ENCODE data around the gene HAUS3.
"Not testable (repeated sequence)": the region's sequence is repeated elsewhere in the genome, so short reads cannot be mapped to it uniquely, and the experiment has no call there.

Gene HAUS3

DNA sequence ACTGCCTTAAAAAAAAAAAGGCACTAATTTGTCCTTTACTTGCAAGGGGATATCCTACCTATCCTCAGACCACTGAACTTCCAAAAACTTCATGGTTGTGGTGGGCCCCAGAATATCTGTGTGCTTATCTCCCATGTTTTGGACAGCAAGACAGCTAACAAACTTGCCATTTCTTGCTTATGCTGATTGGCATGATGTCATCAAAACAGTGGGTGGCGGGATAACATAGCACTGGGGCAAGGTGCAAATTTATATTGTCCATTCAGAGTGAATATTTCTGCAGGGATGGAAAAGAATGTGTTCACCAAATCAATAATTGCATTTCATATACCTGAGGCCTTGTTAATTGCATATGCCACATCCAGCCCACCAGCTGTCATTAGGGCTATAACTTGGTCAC, 23.5 kb downstream of the HAUS3 start:
- peak in 1 of 2 donors; percentile 10 for DNase-seq

DNA sequence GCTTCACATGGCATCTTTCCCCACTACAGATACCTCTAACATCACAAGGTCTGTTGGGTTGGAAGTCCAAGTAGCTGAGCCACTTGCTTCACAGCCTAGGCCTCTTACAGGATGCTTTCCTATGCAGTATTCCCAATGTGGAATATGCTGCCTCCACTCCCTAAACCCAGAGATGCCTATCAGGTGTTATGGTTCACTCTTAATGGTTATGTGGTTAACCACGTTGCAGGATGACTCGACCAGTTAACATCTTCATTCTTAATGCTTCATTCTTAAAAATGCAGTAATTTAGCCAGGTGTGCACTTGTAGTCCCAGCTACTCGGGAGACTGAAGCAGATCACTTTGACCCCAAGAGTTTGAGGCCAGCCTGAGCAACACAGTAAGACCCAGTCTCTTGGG, 24.2 kb downstream of the HAUS3 start:
- DNase-seq, result no peak

DNA sequence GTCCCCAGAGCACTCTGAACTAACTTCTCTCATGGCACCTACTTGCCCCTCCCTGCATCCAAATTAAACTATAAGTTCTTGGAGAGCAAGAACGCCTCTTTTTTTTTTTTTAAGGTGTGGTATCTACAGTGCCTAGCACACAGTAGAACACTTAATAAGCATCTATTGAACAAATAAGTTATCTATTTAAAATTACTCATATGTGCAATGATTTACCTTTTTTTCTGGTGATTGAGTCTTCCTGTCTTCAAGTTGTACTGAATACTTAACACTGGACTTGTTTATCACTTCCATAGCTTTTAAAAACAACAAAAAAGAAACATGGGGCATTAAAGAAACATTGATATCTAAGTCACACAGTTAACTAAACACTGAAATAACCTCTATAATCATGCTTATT, 29.1 kb downstream of the HAUS3 start:
- no peak for DNase-seq

DNA sequence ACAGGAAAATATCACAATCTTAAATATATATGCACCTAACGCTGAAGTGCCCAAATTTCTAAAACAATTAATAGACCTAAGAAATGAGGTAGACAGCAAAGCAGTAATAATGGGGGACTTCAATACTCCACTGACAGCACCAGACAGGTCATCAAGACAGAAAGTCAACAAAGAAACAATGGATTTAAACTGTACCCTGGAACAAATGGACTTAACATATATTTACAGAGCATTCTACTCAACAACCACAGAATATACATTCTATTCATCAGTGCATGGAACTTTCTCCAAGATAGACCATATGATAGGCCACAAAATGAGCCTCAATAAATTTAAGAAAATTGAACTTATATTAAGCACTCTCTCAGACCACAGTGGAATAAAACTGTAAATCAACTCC, 39.1 kb downstream of the HAUS3 start:
- not testable (repeated sequence) for DNase-seq

DNA sequence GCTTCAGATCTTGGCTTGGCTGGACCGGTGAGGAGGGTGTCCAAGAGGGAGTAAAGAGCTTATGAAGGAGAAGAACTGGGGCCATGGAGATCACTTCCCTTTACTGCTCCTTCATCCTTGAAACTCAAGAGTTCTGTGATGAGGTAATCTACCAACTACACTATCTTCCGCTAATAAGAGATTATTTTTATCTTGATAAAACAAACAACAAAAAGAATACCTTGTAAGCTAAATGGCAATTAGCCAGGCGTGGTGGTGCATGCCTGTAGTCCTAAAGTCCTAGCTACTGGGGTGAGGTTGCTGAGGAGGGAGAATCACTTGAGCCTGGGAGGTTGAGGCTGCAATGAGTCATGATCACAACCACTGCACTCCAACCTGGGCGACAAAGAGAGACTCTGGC, 47.4 kb downstream of the HAUS3 start:
- DNase-seq, result no peak

DNA sequence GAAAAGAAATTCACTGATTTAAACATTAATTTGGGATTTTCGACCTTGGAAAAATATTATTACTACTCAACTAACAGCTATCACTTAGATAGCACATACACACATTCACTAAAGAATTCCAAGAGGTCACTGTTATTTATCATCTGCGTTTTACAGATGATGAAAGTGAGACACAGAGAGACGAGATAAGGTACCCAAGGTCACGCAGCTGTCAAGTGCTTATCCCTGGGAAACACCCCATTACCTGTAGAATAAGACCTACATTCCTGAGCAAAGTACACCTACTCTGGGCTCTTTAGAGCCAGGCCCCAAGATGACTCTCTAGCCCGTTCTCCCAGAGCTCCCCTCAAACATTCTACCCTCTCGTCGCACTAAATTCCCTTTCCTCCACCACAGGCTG, 48.6 kb downstream of the HAUS3 start:
- no peak for DNase-seq

DNA sequence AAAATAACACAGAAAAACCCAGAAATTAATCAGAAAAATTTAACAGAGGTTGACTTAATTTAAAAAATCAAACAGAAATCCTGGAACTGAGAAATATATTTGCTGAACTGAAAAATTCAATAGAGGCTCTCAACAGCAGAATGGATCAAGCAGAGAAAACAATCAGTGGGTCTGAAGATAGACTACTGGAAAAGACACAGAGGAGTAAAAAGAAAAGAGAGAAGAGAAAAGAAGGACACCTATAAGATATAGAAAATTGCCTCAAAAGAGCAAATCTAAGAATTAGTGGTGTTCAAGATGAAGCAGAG, 55.1 kb downstream of the HAUS3 start:
- no peak for DNase-seq

DNA sequence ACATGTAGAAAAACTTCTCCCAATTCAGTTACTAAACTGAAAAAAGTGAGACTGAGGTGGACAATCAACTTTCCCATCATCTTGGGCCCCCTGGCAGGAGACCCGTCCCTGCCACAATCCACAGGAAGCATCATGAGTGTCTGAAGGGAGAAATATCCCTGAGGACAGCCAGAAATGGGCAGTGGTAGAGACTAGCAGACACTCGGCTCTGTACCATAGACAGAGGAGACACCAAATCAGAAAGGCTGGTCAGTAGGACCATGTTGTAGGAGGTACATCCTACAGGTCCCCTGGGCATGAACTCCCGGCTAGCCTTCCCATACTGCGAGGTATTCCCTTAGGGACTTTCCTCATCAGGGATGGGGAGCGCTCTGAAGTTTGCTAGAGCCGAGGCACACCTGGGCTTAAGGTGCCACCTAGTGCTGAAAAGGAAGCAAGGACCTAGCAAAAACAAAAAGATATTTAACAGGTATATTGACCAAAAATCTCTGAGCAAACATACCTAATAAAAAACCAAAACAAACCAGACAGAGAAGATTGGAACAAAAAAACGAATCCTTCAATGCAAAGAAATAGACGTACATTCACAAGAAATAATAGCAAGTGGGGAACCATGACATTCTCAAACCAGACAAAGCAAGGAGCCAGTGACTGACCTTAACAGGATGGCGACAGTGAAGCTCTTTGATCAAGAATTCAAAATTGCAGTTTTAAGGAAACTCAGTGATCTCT, 55.6 kb downstream of the HAUS3 start:
- no peak for DNase-seq

DNA sequence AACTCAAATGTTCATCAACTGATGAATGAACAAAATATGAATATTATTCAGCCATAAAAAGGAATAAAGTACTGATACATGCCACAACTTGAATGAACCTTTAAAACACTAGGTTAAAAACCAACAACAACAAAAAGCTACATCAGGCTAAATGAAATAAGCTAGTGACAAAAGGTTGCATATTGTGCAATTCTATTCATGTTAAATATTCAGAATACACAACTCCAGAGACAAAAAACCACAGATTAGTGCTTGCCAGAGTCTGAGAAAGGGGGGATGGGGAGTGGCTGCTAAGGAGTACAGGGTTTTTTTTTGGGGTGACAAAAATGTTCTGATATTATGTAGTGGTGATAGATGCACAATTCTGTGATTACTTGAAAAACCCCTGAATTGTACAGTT, 58.5 kb downstream of the HAUS3 start:
- no peak for DNase-seq

DNA sequence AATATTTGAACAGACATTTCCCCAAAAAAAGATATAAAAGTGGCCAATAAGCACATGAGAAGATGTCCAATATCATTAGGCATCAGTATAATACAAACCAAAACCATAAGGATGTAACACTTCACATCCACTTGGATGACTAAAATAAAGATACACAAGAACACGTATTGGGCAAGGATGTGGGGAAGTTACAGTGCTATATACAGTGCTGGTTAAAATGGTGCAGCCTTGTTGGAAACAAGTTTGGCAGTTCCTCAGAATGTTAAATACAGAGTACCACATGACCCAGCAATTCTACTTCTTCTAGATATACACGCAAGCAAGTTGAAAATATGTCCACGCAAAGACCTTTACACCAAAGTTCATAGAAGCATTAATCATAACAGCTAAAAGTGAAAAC, 58.9 kb downstream of the HAUS3 start:
- DNase-seq, result peak; percentile 66 to 73

DNA sequence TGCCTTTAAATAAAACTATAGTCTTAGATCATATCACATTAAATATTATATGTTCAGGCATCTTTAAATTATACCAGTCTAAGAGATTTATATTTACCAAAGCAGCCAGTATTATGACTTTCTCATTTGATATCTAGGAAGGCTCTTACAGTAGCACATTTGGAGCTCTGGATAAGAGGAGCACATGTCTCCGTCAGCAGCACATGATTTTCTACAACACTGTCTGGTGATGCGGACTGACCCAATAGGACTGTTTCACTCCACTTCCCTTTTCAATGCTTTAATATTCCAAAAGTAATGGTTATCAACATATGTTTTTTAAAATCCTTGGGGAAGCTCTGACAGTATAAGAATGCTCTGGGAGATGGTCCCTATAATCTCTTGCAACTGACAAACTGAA, 61.5 kb downstream of the HAUS3 start:
- peak in 1 of 2 donors; percentile 31 for DNase-seq

DNA sequence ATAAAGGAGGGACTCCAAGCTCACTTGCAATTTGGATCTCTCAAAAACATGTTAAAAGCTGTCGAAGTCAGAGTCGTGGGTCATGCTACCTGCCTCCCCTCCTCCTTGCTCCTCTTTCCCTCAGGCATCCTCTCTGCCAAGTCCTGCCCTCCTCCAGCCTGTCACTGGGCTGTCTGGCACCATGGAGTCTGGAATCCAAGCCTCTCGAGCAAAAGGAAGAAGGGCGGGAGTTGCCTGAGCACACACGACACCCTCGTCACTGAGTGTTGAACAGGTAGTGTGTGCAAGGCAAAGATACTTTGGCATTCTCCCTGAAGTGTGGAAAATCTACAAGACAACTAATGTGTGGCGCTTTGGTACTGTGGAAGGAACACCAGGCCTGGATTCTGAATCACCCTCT, 62.2 kb downstream of the HAUS3 start:
- no peak for DNase-seq

DNA sequence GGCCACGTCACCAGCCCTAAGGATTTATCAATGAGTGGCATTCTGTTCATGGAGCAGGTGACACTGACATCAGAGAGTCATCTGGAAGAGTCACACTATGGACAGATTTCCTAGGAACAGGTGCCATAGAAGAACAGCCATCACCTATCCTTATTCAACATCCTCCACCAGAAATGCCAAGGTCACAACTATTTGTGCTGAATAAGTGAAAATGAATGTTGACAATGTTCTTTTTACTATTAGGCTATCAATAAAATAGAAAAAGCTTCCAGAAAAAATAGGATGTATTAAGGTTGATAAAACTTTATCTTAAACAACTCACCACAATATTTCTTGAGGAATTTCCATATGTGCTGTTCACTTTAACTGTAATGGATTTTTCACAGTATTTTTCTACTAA, 62.9 kb downstream of the HAUS3 start:
- DNase-seq, result no peak
